Renal cortical epithelial cell (primary cell): ENCODE results near the gene TOP1. TPM values are rescaled to one million over a fixed set of nuclear protein-coding genes. Genes with fewer than 3 reads are reported as not detected.

ENCODE experiments used
- DNase-seq: peaks from one replicate; pipeline ENCODE4 v3.0.0-alpha.2; 2011; ENCODE audit warnings: low read depth
- total RNA-seq: library from RNA; depleted of rRNA; stranded (reverse); fragments of >200 nt; gene quantifications from 2 replicates; pipeline ENCODE4 v1.2.3, GENCODE V29; 2014

Gene TOP1
- total RNA-seq, 1 donor from 2014 or later: 66.3 TPM

GRCh38 chr20:41004531-41005360, 23.9 kb upstream of the TOP1 start:
- DNase-seq: peak; percentile 27

GRCh38 chr20:41005361-41005729, 23.3 kb upstream of the TOP1 start:
- peak; percentile 96 for DNase-seq

- no peak for DNase-seq
These were observed 22.3 kb upstream of the TOP1 start for GRCh38 chr20:41006126-41006935.

GRCh38 chr20:41006936-41007474, 21.6 kb upstream of the TOP1 start:
- DNase-seq: no peak

- DNase-seq: no peak
These were observed 21.1 kb upstream of the TOP1 start for GRCh38 chr20:41007481-41007880.

GRCh38 chr20:41009946-41010345, 18.7 kb upstream of the TOP1 start:
- DNase-seq: no peak

- DNase-seq: no peak
These were observed 17.0 kb upstream of the TOP1 start for GRCh38 chr20:41011551-41012067.

- DNase-seq: no peak
These were observed 14.0 kb upstream of the TOP1 start for GRCh38 chr20:41014561-41015088.

- DNase-seq: no peak
These were observed 11.1 kb upstream of the TOP1 start for GRCh38 chr20:41017448-41018042.

- no peak for DNase-seq
These were observed 10.5 kb upstream of the TOP1 start for GRCh38 chr20:41018153-41018552.

GRCh38 chr20:41023549-41023948, 5.1 kb upstream of the TOP1 start:
- no peak for DNase-seq

GRCh38 chr20:41027366-41027765, 1.3 kb upstream of the TOP1 start:
- DNase-seq: no peak

GRCh38 chr20:41027872-41028358, 707 bp upstream of the TOP1 start:
- no peak for DNase-seq

GRCh38 chr20:41029150-41029901, 704 bp downstream of the TOP1 start:
- DNase-seq: no peak

- no peak for DNase-seq
These were observed 1.4 kb downstream of the TOP1 start for GRCh38 chr20:41030061-41030460.

- DNase-seq: peak; percentile 58
These were observed 2.1 kb downstream of the TOP1 start for GRCh38 chr20:41030531-41031242.

- DNase-seq: no peak
These were observed 2.6 kb downstream of the TOP1 start for GRCh38 chr20:41031243-41031619.

GRCh38 chr20:41032271-41032670, 3.6 kb downstream of the TOP1 start:
- DNase-seq: no peak

- no peak for DNase-seq
These were observed 5.6 kb downstream of the TOP1 start for GRCh38 chr20:41034239-41034638.

GRCh38 chr20:41035207-41035606, 6.6 kb downstream of the TOP1 start:
- no peak for DNase-seq
